SW 1271 (cell line): ENCODE data around the gene LSM3.
A peak's percentile ranks its signal among the peaks of the same experiment; 100 is the strongest.

Experiments used
- DNase-seq, 2 experiments: peaks; one replicate each; lab custom pipeline; 2025; lab: John Stamatoyannopoulos, UW

LSM3 gene

DNA sequence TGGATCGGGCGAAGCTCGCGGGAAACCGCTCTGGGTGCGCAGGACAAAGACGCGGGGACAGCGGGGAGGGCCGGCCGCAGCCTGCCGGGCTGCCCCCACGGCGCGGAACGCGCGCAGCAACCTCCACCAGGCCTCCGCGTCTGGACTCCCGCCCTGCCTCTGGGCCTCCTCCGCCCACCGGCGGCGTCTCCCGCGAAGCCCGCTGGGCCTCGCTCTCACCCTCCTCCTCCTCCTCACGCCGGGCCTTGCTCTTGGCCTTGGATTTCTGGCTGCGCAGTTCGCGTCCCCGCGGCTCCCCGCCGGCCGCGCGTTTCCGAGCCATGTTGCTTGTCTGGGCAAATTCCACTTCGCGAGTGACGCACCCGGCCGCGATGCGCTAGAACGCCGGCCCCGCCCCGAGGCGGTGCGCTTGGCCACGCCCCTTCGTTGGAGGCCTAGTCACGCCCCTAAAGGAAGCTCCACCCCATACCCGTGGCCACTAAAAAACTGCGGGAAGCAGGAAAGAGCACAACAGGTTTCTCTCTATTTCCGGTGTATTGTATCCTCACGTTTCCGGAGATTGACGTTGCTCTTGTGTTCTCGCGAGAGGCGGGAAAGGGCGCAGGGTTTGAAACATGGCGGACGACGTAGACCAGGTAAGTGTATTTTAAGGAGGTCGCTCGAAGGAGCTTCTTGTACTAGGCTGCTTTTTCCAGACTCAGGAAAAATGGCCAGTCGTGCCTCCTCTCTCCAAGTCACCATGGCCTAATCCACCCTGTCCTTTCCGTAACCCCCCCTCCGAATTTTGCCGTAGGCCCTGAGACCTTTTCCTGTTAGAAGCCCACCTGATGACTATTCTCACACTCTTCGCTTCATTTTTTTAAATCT lies at the start of gene LSM3, which contains the start of gene XPC:
Gene LSM3 (plus strand): TSS at position 571 of the 867 bp plus-strand sequence. CDS start 44 bp downstream, at position 615.
Gene XPC (minus strand): TSS at position 355 of the 867 bp plus-strand sequence. CDS start 33 bp downstream, at position 322.
- peak; percentile 98 to 99 for DNase-seq

DNA sequence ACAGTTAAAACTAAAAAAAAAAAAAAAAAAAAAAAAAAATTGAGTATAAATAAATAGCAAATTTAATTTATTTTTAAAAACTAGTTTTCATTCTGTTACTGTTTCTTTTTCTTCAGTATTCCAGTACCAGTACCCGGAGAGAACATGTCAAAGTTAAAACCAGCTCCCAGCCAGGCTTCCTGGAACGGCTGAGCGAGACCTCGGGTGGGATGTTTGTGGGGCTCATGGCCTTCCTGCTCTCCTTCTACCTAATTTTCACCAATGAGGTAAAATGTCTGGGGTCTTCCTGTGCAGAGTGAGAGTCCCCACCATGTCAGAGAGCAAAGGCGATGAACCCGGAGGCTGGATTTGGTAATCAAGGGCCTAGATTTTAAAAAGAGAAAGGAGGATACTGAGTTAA lies 49.3 kb upstream of the LSM3 start:
- no peak for DNase-seq

DNA sequence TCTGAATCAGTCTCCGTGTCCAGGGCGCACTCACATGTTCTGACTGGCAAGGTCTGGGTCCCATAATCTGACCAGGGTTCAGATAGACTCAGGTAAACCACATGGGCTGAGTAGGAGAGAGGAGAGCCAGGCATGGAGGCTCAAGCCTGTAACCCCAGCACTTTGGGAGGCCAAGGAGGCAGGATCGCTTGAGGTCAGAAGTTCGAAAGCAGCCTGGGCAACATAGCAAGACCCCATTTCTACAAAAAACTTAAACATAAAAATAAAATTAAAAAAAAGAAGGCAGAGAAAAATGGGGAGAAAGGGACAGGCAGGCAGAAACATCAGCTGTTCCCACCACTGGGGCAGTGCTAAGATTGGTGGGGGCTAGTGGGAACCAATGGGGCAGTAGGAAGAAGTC lies 48.4 kb upstream of the LSM3 start:
- no peak for DNase-seq

DNA sequence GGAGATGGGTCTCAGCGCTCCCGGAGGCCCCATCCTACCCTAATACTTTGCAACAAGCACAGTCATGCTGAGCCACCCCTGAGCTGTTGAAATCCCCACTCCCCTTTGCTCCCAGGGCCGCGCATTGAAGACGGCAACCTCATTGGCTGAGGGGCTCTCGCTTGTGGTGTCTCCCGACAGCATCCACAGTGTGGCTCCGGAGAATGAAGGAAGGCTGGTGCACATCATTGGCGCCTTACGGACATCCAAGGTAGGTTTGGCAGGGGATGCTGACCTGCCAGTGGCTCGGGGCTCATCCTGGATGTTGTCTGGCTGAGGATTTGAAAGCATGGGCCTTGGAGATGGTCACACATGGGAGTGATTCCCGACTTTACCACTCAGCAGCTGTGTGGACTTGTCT lies 47.9 kb upstream of the LSM3 start:
- DNase-seq, result no peak

DNA sequence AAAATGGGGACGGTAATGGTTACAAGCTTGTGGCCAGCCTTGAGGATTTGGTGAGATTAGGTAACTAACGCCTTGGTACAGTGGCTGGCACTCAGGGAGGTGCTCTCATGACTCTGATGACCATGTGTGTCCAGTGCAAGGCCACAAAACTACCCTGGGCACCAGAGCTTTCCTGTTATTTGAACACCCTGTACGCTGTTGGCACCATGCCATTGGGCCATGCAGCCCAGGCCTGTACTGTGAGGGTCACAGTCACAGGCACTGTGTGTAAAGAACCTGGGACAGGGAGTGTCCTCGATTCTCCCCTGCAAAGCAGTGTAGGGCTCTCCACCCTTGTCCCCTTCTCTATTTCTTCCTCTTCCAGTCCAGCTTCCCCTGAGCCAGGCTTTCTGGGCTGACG lies 47.5 kb upstream of the LSM3 start:
- no peak for DNase-seq

DNA sequence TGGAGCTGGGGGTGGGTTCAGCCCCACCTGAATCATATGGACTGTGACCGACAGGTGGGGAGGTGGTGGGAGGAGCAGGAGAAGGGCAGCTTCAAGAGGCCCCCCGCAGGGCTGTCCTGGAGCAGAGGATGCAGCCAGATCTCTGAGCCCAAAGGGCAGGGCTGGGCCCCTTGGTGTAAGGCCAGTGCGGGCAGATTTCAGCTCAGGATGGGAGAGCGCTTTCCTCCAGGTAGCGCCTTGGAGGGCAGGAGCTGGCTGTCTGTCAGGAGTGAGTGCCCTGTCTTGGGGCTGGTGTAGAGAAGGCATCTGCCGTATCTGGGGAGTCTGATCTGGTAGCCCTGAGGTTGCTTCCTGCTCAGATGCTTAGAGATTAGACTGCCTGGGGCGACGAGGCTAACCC lies 46.5 kb upstream of the LSM3 start:
- no peak for DNase-seq

DNA sequence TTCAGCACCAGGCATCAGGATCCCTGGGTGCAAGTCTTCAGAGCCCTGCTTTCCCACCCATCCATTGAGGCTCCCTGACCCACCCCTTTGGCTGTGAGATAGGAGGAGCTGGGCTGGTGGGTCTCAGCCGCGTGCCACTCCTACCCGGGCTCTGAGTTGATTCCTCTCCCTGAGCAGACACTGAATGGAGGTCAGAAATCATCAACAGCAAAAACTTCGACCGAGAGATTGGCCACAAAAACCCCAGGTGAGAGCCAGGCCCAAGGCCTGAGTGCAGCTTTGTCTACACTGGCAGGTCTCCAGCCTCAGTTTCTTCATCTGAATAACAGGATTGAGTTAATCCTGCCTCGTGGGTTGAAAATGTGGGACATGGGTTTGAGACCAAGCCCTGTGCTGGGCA lies 45.9 kb upstream of the LSM3 start:
- no peak for DNase-seq

DNA sequence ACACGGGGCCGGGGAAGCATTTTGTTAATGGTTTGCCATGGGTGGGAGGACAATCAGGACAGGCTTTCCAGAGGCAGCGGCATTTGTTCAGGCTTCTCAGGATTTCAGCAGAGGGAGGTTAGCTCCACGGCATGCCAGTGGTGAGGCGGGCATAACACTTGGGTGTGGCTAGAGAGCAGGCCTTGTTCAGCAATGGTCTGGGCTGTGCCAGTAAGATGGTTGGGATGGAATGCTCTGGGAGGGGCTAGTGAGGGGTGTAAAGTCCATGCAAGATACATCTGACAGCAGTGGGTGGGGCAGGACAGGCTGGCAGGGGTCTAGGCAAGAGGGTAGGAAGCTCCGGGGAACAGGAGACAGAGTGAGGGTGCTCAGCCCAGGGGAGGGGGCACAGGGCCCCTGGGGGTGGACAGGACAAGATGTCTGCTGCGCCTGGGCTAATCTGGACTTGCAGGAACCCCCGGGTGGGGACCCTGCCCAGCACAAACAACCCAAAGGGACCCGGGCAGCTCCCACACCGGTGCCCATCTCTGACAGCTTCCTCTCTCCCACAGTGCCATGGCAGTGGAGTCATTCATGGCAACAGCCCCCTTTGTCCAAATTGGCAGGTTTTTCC lies 45.3 kb upstream of the LSM3 start:
- DNase-seq, result no peak

DNA sequence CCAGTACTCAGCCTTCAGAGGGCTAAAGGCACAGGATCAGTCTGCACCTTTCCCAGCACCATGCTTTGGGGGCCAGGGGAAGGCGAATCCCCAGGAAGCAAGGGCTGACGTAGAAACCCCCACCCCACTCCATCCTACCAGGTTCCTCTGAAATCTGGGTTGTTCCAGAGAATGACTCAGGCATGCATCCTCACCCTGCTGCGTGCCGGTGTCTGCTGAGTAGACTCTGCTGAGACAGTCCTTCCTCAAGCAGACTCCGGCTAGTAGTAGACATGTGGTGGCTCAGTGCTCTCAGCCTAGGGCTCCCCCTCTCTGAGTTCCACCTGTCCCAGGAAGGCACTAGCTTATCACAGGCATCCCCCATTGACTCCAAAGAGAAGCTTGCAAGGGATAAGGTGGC lies 44.7 kb upstream of the LSM3 start:
- DNase-seq, result no peak

DNA sequence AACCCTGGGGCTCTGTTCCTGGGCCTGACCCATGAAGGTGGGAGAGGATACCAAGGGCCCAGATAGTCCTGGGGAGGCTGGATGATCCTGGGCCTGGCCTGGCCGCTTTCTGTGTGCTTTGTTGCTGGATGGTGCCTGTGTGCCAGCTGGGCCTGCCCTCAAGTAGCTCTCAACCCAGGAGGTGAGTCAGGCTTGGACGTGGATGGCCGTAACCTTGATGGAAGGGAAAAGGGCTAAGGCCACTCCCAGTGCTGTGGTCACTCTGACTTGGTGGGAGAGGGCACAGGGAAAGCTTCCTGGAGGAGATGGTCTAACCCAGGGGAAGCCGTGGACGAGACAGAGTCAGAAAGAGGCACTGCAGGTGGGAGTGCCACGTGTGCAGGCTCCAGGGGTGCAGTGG lies 44.3 kb upstream of the LSM3 start:
- DNase-seq, result no peak

DNA sequence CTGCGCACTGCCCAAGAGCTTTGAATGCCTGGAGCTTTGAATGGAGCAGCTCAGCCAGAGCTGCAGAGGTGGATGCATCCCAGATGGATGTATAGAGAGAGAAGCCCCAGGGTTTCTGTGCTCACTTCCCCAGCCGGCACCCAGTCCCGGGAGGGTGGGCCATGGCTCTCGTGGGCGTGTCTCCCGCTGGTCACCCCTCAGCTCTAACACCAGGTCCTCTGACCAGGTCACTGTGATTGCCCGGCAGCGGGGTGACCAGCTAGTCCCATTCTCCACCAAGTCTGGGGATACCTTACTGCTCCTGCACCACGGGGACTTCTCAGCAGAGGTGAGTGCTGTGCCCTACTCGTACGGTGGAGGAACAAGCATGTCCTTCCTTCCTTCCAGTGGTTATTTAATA lies 43.0 kb upstream of the LSM3 start:
- no peak for DNase-seq

DNA sequence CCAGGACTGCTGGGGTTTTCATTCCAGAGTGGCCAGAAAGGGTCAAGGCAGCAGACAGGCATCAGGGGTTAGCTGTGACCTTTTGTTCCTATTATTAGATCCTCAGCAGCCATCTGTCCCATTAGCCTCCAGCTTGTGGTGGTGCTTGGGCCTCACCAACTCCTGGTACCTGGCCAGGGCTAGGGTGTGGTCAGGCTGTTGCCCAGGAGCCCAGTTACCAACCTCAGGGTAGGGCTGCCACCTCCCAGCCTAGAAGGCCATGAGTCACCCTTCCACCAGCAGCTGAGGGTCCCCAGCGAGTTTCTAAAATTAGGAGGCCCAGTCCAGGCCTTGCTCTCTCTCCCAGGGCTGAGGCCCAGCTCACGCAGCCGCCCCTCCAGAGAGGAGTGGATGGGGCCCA lies 41.6 kb upstream of the LSM3 start:
- DNase-seq, result no peak

DNA sequence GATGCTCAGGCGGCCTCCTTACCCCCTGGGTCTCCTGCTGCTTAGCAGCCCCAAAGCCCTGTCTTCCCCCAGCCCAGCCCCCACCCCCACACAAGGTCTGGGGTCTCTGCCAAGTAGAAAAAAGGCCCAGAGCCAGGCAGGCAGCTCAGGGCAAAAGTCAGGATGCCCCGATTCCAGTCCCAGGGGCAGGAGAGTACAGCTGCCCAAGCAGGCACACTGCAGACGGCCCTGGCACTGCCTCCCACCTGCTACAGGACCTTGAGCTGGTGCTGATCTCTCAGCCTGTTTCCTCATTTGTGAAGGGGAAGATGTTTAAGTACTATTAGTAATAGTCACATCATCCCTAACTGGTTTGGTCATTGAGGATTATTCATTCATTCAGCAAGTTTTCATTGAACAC lies 41.2 kb upstream of the LSM3 start:
- no peak for DNase-seq

DNA sequence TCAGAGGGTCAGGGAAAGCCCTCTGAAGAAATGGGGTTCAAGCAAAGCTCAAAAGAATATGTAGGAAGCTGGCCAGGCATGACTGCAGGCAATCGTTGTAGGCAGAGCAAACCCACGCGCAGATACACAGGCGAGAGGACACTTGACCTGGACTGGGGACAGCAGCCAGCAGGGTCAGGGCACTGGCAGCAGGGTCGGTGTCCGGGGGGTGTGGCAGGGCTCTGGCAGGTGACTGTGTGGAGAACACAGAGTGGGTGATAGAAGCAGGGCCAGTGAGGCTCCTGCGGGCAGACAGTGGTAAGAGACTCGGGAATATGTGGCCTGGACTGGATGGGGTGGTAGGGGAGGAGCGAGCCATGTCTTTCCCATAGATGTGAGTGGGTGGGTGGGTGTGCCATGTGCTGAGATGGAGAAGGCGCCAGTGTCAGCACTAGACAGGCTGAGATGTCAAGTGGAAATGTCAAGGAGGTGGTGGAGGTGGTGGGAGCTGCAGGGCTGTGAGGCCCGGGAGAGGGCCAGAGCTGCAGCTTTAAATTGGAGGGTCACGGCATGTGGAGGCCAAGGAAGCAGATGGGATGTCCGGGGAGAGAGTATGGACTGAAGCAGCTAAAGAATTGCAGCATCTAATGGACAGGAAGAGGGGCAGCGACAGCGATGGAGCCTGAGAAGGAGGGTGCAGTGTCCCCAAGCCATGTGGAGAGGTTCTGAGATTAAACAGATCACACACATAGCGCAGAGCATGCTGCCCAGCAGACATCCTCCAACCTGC lies 40.3 kb upstream of the LSM3 start:
- no peak for DNase-seq

DNA sequence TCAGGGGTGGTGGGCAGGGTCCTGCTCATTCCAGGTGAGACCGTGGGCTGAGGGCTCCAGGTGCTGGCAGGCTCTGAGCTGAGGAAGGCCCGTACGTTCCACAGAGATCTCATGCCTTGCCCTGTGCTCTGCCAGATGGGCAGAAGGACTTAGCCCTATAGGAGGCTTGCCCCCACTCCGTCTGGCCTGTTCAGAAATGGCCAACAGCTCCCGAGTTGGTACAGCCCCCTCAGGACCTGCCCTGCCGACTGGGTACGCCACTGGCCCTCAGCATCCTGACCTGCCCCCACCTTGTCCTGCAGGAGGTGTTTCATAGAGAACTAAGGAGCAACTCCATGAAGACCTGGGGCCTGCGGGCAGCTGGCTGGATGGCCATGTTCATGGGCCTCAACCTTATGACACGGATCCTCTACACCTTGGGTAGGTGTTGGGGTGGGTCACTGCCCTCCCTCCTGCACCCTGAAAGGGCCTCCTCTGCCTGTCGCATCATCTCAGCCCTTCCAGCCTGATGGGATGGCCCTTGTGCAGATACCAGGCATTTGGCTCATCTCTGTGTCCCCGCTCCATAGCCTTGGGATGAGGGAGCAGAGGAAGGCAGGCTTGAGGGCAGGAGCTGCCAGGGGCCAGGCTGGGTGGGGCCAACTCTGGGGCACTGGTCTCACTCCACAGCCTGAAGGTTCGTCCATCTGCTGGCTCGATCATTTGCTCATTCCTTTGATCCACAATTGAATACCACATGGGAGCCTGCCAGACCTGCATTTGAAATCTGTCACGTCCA lies 39.5 kb upstream of the LSM3 start:
- no peak for DNase-seq

DNA sequence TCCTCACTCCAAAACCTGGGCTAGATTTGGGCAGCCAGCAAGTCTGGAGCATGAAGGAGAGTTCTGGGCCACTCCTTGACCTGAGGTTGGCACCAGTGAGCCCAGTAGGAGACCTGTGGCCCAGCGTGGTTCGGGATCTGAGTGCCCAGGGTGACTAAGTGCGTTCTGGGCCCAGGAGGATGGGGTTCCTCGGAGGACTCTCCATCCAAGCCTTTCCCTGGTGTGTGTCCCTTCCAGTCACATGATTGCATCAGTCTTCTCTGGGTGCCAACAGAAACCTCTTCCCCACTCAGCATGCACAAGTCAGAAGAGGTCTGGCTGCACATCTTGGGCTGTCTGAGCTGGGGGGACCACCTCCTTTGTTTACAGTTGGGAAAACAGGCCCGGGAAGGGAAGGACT lies 38.8 kb upstream of the LSM3 start:
- no peak for DNase-seq

DNA sequence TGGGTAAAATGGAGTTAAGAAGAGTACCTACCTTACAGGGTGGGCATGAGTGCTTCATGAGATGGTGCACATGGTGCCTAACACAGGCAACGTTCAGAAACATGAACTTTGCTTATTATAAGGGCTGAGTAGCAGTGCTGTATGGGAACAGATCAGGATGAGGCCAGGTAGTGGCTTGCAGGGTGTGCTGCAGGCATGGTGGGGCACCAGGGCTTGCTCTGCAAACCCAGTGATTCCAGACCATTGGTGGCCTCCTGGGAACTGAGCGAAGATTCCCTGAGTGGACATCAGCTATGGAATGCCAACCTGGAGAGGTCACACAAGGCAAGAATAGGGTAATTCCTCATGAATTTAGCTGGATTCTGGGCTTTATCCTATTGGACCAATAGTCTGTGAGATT lies 37.9 kb upstream of the LSM3 start:
- DNase-seq, result no peak

DNA sequence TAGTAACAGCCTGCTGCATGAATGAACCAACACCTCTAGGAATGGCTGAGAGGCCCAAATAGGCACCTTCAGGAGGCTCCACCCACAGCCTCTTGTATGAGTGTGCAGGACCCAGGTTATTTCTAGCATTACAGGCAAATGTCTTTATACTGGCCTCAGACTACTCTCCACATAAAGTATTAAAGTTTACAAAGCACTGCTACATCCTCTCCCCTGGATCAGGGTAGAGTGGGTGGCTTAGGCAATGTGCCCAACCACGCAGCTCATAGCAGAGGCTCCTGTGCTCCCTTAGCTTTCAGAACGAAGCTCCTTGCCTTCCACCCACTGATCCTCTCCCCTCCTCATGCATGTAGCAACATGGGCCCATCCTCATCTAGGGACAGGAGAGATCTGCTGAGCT lies 37.5 kb upstream of the LSM3 start:
- DNase-seq, result no peak

DNA sequence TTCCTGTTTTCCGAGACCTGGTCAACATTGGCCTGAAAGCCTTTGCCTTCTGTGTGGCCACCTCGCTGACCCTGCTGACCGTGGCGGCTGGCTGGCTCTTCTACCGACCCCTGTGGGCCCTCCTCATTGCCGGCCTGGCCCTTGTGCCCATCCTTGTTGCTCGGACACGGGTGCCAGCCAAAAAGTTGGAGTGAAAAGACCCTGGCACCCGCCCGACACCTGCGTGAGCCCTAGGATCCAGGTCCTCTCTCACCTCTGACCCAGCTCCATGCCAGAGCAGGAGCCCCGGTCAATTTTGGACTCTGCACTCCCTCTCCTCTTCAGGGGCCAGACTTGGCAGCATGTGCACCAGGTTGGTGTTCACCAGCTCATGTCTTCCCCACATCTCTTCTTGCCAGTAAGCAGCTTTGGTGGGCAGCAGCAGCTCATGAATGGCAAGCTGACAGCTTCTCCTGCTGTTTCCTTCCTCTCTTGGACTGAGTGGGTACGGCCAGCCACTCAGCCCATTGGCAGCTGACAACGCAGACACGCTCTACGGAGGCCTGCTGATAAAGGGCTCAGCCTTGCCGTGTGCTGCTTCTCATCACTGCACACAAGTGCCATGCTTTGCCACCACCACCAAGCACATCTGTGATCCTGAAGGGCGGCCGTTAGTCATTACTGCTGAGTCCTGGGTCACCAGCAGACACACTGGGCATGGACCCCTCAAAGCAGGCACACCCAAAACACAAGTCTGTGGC lies 36.8 kb upstream of the LSM3 start:
- DNase-seq, result no peak

DNA sequence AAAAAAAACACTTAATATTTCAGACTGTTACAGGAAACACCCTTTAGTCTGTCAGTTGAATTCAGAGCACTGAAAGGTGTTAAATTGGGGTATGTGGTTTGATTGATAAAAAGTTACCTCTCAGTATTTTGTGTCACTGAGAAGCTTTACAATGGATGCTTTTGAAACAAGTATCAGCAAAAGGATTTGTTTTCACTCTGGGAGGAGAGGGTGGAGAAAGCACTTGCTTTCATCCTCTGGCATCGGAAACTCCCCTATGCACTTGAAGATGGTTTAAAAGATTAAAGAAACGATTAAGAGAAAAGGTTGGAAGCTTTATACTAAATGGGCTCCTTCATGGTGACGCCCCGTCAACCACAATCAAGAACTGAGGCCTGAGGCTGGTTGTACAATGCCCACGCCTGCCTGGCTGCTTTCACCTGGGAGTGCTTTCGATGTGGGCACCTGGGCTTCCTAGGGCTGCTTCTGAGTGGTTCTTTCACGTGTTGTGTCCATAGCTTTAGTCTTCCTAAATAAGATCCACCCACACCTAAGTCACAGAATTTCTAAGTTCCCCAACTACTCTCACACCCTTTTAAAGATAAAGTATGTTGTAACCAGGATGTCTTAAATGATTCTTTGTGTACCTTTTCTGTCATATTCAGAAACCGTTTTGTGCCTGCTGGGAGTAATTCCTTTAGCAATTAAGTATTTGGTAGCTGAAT lies 35.9 kb upstream of the LSM3 start:
- DNase-seq, result no peak
